ENCODE results near the gene IGFBP4. TPM values are rescaled to one million over a fixed set of nuclear protein-coding genes. Genes with fewer than 3 reads are reported as not detected.

IGFBP4 gene
- total RNA-seq, 2 experiments from 2014 or later = 10.7 to 11.6 TPM

- Mint-ChIP-seq H3K27ac (peak overlapping the region; percentile 98), H3K4me1 (ENCODE audit: low read depth) (peaks cover 59% of the 10 kb centered on the region), H3K9me3 (peaks cover 2% of the 10 kb centered on the region), H3K4me3 (peak overlapping the region; percentile 74), H3K36me3 (ENCODE audit: low read depth) (peaks cover 10% of the 10 kb centered on the region), H3K27me3 (no peaks in the 10 kb centered on the region)
- ChIA-PET CTCF (interaction anchor here (0.9 to 11.0 kb wide), 5 partner anchors 9 to 80 kb away, joined by 3 to 158 read pairs (median 3); no protein-coding TSS in a partner anchor), POLR2A (interaction anchor here (0.7 to 3.6 kb wide), 8 partner anchors 10 to 73 kb away, joined by 3 to 26 read pairs (median 4); no protein-coding TSS in a partner anchor)
- ATAC-seq = peak; percentile 91
- DNase-seq = peak; percentile 98
- no peak for TF ChIP-seq CTCF (IDR thresholded peaks at IDR 0.05)
- intact Hi-C loops (cut with micrococcal nuclease) = loop anchor here (5.0 kb wide), 2 partner anchors 37 to 52 kb away; no protein-coding TSS in a partner anchor
Observed at GRCh38 chr17:40480501-40481003, 37.3 kb downstream of the IGFBP4 start.

- Mint-ChIP-seq H3K27me3 (no peaks in the 10 kb centered on the region), H3K36me3 (ENCODE audit: low read depth) (peaks cover 10% of the 10 kb centered on the region), H3K4me3 (peak overlapping the region; percentile 74), H3K27ac (peak overlapping the region; percentile 98), H3K9me3 (peaks cover 2% of the 10 kb centered on the region), H3K4me1 (ENCODE audit: low read depth) (peaks cover 63% of the 10 kb centered on the region)
- ChIA-PET CTCF (interaction anchor here (0.7 to 11.0 kb wide), 5 partner anchors 10 to 79 kb away, joined by 3 to 158 read pairs (median 3); no protein-coding TSS in a partner anchor), POLR2A (interaction anchor here (0.7 to 3.6 kb wide), 6 partner anchors 10 to 73 kb away, joined by 3 to 26 read pairs (median 8); no protein-coding TSS in a partner anchor)
- intact Hi-C loops (cut with micrococcal nuclease) = loop anchor here (5.0 kb wide), 2 partner anchors 36 to 51 kb away; no protein-coding TSS in a partner anchor
- DNase-seq = no peak
- TF ChIP-seq CTCF (IDR thresholded peaks at IDR 0.05) = no peak
- no peak for ATAC-seq
Observed at GRCh38 chr17:40481106-40481505, 37.9 kb downstream of the IGFBP4 start.

- POLR2A ChIA-PET = interaction anchor here (2.2 kb wide), 1 partner anchor 8 kb away, joined by 12 read pairs; no protein-coding TSS in a partner anchor
Observed at GRCh38 chr17:40482722-40483121, 39.5 kb downstream of the IGFBP4 start.

GRCh38 chr17:40483679-40484078 lies 40.4 kb downstream of the IGFBP4 start:
- H3K27me3 Mint-ChIP-seq = no peaks in the 10 kb centered on the region
- CTCF ChIA-PET = interaction anchor here (11.0 kb wide), 1 partner anchor 48 kb away, joined by 158 read pairs; no protein-coding TSS in a partner anchor
- no peak for DNase-seq
- H3K27ac Mint-ChIP-seq = peak overlapping the region; percentile 3
- no peak overlapping the region for H3K4me3 Mint-ChIP-seq
- ATAC-seq = no peak
- POLR2A ChIA-PET = interaction anchor here (0.7 to 1.6 kb wide), 3 partner anchors 41 to 49 kb away, joined by 3 to 4 read pairs (median 3); no protein-coding TSS in a partner anchor
- peaks cover 3% of the 10 kb centered on the region for H3K36me3 Mint-ChIP-seq (ENCODE audit: low read depth)
- peaks cover 61% of the 10 kb centered on the region for H3K4me1 Mint-ChIP-seq (ENCODE audit: low read depth)
- TF ChIP-seq CTCF (IDR thresholded peaks at IDR 0.05) = no peak
- intact Hi-C loops (cut with micrococcal nuclease) = loop anchor here (5.0 kb wide), 2 partner anchors 34 to 49 kb away; no protein-coding TSS in a partner anchor
- H3K9me3 Mint-ChIP-seq = peaks cover 2% of the 10 kb centered on the region

More at GRCh38 chr17:40482722-40483121, 39.5 kb downstream of the IGFBP4 start:
- no peak for DNase-seq
- Mint-ChIP-seq H3K9me3 (peaks cover 2% of the 10 kb centered on the region), H3K27ac (peak overlapping the region; percentile 75), H3K4me3 (no peak overlapping the region), H3K4me1 (ENCODE audit: low read depth) (peaks cover 62% of the 10 kb centered on the region), H3K36me3 (ENCODE audit: low read depth) (peaks cover 4% of the 10 kb centered on the region), H3K27me3 (no peaks in the 10 kb centered on the region)
- intact Hi-C loops (cut with micrococcal nuclease) = loop anchor here (5.0 kb wide), 2 partner anchors 35 to 50 kb away; no protein-coding TSS in a partner anchor
- CTCF ChIA-PET = interaction anchor here (11.0 kb wide), 1 partner anchor 49 kb away, joined by 158 read pairs; no protein-coding TSS in a partner anchor
- no peak for TF ChIP-seq CTCF (IDR thresholded peaks at IDR 0.05)
- ATAC-seq = no peak

Measured in activated CD8-positive, alpha-beta T cell treated with anti-CD3 and anti-CD28 coated beads for 36 hours (primary cell).